ENCODE results near the gene LTBP3.

LTBP3 gene

DNA sequence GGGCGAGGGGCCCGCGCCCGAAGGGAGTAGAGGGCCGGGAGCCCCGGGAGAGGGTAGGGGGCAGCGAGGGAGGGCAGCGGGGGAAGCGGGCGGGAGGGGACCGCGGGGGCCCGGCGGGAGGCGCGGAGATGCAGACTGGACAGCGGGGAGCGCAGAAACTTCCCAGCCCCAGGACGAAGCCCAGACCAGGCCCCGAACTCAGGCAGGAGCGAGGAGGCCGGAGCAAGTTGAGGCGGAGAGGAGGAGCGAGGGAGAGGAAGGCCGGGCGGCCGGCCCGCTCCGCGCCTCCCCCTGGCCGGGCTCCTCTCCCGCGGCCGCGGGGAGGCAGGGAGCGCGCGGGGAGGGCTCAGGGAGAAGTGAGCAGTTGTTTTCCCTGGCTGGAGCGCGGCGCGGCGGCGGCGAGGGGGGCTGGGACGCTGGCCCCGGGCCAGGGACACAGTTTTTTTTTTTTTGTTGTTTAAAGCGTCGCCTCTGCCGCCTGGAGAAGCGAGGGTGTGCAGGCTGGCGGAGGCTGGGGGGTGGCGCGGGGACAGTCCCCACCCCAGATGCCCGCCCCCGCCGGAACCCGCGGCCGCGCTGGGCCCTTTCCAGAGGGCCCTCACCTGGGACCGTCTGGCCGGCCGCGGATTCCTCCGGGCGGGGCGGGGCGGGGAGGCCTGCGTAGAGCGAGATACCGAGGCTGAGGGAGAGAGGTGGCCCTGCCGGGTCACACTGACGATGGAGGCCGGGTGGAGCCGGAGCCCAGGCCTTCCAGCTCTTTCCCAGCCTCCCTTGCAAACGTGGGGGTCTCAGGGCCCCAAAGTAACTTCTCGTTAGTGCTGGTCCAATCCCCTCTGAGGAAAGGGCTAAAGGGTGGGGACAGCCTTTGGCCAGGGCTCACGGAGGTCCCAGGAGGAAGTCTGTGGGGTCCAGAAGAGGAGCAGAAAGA is at the start of gene LTBP3:
Gene LTBP3 (minus strand): TSS at position 358 of the 928 bp plus-strand sequence. CDS start 400 bp downstream, outside the sequence.
- H3K4me3 ChIP-seq (ENCODE audit: low read length) = peak within 1 kb of the TSS; percentile 19; the same call in 1 of the 2 replicates
- TF ChIP-seq ZNF274 (IDR thresholded peaks at IDR 0.05; ENCODE audit: low read depth, low read length) = no peak

DNA sequence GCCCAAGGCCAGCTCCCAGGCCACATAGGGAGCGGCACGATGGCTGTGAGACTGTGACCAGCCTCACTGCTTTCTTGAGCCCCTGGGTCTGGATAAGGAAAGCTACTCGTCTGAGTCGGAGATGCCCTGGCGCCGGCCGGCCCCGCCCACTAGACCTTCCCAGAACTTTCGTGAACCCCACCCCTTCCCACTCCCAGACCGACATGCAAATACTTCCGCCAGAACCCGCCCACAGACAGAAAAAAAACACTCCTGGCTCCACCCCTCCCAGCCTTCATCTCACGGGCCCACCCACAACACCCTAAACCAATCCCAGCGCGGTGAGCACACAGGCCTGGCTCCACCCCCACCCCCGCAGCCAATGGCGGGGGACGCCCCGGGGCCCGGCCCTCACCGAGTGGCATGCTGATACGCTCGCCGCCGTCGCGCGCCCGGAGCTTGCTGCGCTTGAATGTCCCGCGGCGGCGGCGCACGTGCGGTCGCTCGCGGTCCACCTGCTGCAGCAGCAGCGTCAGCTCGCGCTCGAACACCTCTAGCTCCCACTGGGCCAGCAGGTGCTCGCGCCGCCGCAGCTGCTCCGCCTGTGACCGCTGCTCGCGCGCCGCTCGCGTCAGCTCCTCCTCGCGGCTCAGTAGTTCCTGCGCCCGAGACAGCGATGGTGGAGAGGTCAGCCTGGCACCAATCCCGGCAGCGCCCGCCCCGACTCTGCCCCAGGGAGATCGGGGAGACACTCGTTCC is 48.9 kb upstream of the LTBP3 start:
- H3K4me3 ChIP-seq (ENCODE audit: low read length) = no peak overlapping the region
- no peak for TF ChIP-seq ZNF274 (IDR thresholded peaks at IDR 0.05; ENCODE audit: low read depth, low read length)

DNA sequence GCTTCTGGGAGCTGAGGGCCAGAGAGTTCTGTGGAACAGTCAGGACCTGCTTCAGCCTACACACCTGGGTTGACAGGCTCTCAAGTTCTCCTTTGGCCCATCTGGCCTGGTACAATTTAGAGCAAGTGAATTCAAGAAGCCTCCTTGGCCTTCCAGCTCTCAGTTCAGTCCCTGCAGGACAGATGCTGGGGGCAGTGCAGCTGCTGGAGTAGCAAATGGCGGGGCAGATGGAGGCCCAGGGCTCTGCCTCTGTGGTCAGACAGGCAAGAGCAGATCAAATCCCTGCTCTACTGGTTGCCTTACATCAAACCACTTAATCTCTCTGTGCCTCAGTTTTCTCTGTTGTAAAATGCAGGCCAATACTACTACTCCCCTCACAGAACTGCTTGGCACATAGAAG is 46.1 kb upstream of the LTBP3 start:
- no peak for TF ChIP-seq ZNF274 (IDR thresholded peaks at IDR 0.05; ENCODE audit: low read depth, low read length)
- H3K4me3 ChIP-seq (ENCODE audit: low read length) = no peak overlapping the region

DNA sequence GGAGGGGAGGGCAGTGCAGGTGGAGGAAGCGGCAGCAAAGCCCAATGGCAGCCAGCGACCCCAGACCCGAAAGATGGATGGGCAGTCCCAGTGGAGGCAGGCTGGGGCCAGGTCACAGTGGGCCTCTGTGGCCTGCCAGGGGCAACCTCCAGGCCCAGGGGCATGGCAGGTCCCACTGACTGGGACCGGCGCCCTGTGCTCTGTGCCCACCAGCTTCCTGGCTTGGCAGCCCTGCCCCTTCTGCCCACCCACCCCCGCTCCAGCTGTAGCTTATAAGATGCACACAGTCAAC is 41.7 kb upstream of the LTBP3 start:
- TF ChIP-seq ZNF274 (IDR thresholded peaks at IDR 0.05; ENCODE audit: low read depth, low read length) = no peak

DNA sequence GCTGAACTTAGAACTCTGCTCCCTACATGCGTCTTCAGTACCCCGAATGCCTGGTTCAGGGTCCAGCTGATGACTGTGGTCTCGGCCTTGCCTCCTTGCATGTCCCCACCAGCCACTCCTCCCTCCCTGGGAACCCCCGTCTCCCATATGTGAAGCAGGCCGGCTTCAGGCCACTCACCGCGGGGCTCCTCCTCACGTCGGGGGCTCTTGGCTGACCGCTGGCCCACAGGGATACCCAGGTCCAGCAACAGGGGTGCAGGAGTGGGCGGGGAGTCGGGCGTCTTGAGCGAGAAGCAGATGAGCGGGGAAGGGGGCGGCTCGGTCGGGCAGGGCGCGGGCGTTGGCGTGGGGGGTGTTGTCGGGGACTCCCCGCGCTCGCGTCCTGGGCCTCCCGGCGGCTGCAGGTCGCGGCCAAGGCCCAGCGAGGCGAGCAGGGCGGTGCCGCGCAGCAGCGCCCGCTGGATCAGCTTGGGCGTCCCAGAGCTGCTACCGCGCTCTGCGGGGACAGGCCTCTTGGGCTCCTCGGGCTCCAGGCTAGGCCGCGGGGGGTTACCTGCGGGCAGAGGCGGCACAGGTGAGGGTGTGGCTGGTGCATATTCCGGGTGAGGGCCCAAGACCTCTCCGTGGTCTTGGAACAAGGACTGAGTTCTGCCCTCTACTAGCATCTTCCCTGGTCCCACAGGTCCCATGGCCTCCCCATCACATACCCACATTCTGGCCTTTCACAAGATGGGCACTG is 41.2 kb upstream of the LTBP3 start:
- no peak overlapping the region for H3K4me3 ChIP-seq (ENCODE audit: low read length)
- TF ChIP-seq ZNF274 (IDR thresholded peaks at IDR 0.05; ENCODE audit: low read depth, low read length) = no peak

More for the DNA sequence above, 41.7 kb upstream of the LTBP3 start:
- H3K4me3 ChIP-seq (ENCODE audit: low read length) = no peak overlapping the region

DNA sequence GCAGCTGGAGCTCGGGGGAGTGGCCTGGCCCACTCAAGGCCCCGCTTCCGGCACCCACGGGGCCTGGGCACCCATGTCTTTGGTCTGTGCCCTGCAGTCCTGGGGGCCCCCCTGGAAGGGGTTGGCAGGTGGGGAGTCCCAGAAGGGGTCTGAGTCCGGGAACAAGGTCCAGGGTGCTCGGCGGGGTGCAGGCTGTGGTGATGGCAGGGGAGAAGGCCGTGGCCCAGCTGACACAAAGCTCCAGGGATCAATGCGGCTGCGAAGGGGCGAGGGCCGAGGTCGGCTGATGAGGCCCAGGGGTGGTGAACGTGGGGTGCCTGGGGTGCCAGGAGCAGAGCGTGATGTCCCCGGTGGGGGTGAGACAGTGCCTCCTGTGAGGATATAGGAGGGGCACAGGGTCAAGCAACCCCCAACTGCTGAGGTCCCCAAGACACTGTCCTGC is 40.1 kb upstream of the LTBP3 start:
- no peak for TF ChIP-seq ZNF274 (IDR thresholded peaks at IDR 0.05; ENCODE audit: low read depth, low read length)
- H3K4me3 ChIP-seq (ENCODE audit: low read length) = no peak overlapping the region

DNA sequence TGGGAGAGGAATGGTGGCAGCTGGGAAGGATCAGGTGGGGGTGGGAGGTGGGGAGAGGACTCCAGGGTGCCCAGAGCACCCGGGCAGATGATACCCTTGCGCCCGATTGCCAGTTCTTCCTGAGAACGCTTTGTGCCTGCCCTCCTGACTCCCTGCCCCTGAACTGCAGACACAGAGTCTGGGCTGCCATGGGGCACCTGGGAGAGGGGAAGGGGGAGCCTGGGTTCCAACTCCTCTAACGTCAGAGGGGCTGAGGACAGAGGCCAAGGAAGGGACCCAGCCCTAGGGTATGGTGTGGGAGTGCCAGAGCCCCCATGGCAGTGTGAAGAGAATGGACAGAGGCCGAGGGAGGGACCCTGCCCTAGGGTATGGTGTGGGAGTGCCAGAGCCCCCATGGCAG is 38.4 kb upstream of the LTBP3 start:
- H3K4me3 ChIP-seq (ENCODE audit: low read length) = no peak overlapping the region
- no peak for TF ChIP-seq ZNF274 (IDR thresholded peaks at IDR 0.05; ENCODE audit: low read depth, low read length)

DNA sequence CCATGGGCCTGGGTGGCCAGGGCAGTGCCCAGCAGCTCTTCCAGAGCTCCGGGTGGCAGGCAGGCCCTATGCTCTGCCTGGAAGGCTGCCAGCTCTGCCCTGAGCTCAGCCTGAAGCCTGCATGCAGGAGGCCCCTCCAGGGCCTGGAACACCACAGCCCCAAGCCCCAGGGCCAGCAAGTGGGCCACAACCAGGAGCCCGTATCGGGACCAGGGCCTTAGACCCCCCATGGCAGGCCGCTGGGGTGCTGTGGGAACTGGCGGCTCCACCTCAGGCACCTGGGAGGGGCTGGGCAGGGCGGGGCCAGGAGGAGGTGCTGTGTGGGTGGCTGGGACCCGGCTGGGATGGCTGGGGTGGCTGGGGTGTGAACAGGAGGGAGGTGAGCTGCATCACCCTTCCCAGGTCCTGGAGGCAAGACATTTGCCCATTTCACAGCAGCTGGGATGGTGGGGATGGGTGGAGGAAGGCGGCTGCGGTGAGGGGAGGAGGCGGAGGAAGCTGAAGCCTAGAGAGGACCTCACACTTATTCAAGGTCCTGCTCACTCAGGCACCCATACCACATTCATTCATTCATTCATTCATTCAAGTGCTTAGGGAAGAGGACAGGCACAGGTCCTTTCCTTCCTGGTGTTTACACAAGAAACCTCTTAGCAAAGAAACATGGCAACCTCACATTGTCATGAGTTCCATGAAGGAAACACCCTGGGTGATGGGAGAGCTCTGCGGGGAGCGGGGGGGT is 37.6 kb upstream of the LTBP3 start, which contains the start of gene KCNK7:
Gene KCNK7 (minus strand): TSS at position 258 of the 739 bp plus-strand sequence. CDS start 28 bp downstream, at position 230.
- TF ChIP-seq ZNF274 (IDR thresholded peaks at IDR 0.05; ENCODE audit: low read depth, low read length) = no peak
- no peak within 1 kb of the TSS for H3K4me3 ChIP-seq (ENCODE audit: low read length)

DNA sequence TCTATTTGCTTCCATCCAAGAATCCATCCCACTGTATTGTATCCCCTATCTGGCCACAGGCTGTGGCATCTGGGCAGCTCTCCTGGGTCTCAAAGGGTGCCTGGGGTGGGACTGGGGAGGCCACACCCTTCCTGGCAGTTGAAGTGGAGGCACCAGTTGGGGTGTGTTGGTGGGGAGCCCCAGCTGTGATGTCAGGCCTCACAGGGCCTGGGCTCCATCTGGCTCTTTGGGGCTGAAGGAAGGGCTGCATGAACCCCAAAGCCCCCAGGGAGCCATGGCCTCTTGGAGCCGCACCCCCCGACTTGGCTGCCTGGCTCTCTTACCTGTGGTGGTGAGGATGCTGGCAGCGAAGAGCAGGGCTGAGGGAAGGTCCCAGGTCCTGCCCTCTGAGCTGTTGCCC is 37.0 kb upstream of the LTBP3 start:
- TF ChIP-seq ZNF274 (IDR thresholded peaks at IDR 0.05; ENCODE audit: low read depth, low read length) = no peak
- no peak overlapping the region for H3K4me3 ChIP-seq (ENCODE audit: low read length)

DNA sequence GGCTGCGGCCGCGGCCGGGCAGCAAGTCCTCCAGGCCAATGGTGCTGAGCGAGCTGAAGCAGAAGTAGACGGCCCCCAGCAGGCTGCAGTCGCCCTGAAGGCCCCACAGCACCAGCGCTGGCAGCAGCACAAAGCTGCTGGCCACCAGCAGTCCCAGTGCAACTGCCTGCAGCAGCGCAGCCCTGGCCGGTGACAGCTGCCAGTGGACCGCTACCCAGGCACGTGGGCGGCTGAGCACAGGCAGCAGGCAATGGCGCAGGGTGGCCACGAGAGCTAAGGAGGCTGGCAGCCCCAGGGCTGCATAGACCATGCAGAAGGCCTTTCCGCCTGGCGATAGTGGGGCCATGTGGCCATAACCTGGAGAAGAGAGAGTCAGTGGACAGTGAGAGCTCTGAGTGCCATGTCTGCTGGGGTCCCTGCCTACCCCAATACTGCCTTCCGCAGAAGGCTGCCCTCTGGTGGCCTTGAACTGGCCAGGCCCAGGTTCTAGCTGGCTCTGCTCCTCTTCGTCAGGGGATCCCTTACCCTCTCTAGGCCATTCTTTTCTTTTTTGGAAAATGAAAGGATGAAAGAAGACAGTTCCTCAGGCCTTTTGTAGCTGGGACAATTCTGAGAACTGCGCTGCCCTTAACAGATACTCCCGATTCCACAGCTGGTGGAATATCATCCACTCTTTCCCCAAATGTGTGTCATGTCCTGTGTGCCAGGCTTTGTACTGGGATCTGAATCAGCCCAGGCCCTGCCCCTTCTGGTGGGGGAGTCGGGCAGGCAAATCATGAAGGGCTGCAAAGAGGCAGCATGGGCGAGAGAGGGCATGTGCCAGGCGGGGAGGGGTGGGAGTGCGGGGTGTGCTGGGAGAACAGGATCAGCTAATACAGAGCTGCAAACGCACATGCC is 35.6 kb upstream of the LTBP3 start:
- no peak for TF ChIP-seq ZNF274 (IDR thresholded peaks at IDR 0.05; ENCODE audit: low read depth, low read length)
- no peak overlapping the region for H3K4me3 ChIP-seq (ENCODE audit: low read length)

DNA sequence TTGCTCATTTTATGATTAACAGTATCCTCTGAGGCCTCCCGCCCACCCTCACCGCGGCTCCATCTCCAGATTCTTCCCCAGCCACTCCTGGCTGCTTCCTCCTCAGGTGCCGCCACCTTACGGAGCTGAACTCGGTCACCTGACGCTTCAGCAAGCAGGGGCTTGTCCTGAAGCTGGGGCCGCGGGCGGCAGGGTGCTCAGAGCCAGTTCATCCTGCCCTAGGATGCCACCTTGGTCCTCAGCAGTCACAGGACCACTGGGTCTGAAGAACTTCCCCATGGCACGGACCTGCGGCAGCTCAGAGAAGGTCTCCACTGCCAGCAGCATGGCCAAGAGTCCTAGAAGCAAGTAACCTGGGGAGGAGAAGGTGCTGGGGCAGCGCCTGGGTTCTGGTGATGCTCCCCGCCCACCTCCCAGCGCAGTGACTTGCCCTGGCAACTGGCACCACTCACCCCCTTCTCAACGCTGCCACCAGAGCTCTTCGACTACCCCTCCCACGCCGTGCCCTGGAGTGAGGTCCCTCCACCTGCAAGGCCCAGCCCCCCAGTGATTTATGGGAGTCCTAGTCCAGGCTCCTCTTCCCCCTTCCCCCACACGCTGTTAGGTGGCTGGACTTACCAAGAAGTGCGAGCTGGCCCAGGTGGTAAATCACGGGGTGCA is 34.8 kb upstream of the LTBP3 start:
- TF ChIP-seq ZNF274 (IDR thresholded peaks at IDR 0.05; ENCODE audit: low read depth, low read length) = no peak
- no peak overlapping the region for H3K4me3 ChIP-seq (ENCODE audit: low read length)
